Measurements from ENCODE around the gene ZNF169. TPM values are rescaled to one million over a fixed set of nuclear protein-coding genes. Genes with fewer than 3 reads are reported as not detected.

The ZNF169 gene
- total and polyA plus RNA-seq, 2 experiments from 2014 or later, result 3.1 to 7.9 TPM

- ATAC-seq (no peak), DNase-seq (ENCODE audit: low spot score) (no peak)
- H3K9me3 Mint-ChIP-seq, result peaks cover 5% of the 10 kb centered on the region
- no peak for TF ChIP-seq CTCF (conservative IDR thresholded peaks at IDR 0.05; ENCODE audit: low read depth in 2 of 2)
- TF ChIP-seq REST (IDR thresholded peaks at IDR 0.05; ENCODE audit: unreplicated experiment), result no peak
- no peak for TF ChIP-seq ZNF114 (CRISPR knock-in tag; IDR thresholded peaks at IDR 0.05)
- no peak for TF ChIP-seq ZNF331 (CRISPR knock-in tag; IDR thresholded peaks at IDR 0.05; ENCODE audit: low read depth)
- H3K9me2 ChIP-seq (ENCODE audit: insufficient read depth), result no peaks in the 10 kb centered on the region
- peaks cover 5% of the 10 kb centered on the region for H3K36me3 ChIP-seq (ENCODE audit: insufficient read depth)
- no peaks in the 10 kb centered on the region for H4K20me1 ChIP-seq (replicated peaks; ENCODE audit: insufficient read depth)
- H3K4me3 ChIP-seq, result no peak overlapping the region
- H3K27me3 ChIP-seq (ENCODE audit: insufficient read depth), result no peaks in the 10 kb centered on the region
- H3F3A ChIP-seq (replicated peaks; ENCODE audit: low read depth), result no peaks in the 10 kb centered on the region
- no peak overlapping the region for H3K27ac ChIP-seq (ENCODE audit: low read depth)
- H3K4me3 Mint-ChIP-seq, result no peak overlapping the region
- no peak overlapping the region for H2AFZ ChIP-seq
- no peaks in the 10 kb centered on the region for H3K4me1 Mint-ChIP-seq
- peaks cover 38% of the 10 kb centered on the region for H3K36me3 Mint-ChIP-seq (ENCODE audit: low read depth)
- H3K4me1 ChIP-seq (ENCODE audit: insufficient read depth), result no peaks in the 10 kb centered on the region; the same call in 1 of the 2 replicates
- no peak overlapping the region for H3K4me2 ChIP-seq
- H3K27me3 Mint-ChIP-seq (ENCODE audit: insufficient read depth, low read depth, poor library complexity), result peaks cover 1% of the 10 kb centered on the region
- no peak overlapping the region for H3K27ac Mint-ChIP-seq
- H3K79me2 ChIP-seq (replicated peaks; ENCODE audit: insufficient read depth), result no peaks in the 10 kb centered on the region
These were observed 30.6 kb downstream of the ZNF169 start for GRCh38 chr9:94289691-94290090.

- no peaks in the 10 kb centered on the region for H3K79me2 ChIP-seq (replicated peaks; ENCODE audit: insufficient read depth)
- H3K27me3 Mint-ChIP-seq (ENCODE audit: insufficient read depth, low read depth, poor library complexity), result no peaks in the 10 kb centered on the region
- H3K4me2 ChIP-seq, result no peak overlapping the region
- H3K27ac ChIP-seq (ENCODE audit: low read depth), result no peak overlapping the region
- no peak overlapping the region for H3K27ac Mint-ChIP-seq
- ATAC-seq, result no peak
- H3K9me2 ChIP-seq (ENCODE audit: insufficient read depth), result peaks cover 7% of the 10 kb centered on the region; the same call in 1 of the 2 replicates
- no peaks in the 10 kb centered on the region; the same call in 1 of the 2 replicates for H3K4me1 ChIP-seq (ENCODE audit: insufficient read depth)
- H3K9me3 Mint-ChIP-seq, result no peaks in the 10 kb centered on the region
- H3K36me3 ChIP-seq (ENCODE audit: insufficient read depth), result no peaks in the 10 kb centered on the region
- no peak overlapping the region for H3K4me3 ChIP-seq
- no peaks in the 10 kb centered on the region for H3F3A ChIP-seq (replicated peaks; ENCODE audit: low read depth)
- no peaks in the 10 kb centered on the region for H3K27me3 ChIP-seq (ENCODE audit: insufficient read depth)
- DNase-seq (ENCODE audit: low spot score), result no peak
- H3K36me3 Mint-ChIP-seq (ENCODE audit: low read depth), result peaks cover 11% of the 10 kb centered on the region
- no peak overlapping the region for H3K4me3 Mint-ChIP-seq
- H4K20me1 ChIP-seq (replicated peaks; ENCODE audit: insufficient read depth), result no peaks in the 10 kb centered on the region
- no peak overlapping the region for H2AFZ ChIP-seq
- H3K4me1 Mint-ChIP-seq, result peaks cover 3% of the 10 kb centered on the region; the same call in 1 of the 3 replicates
- no peak for TF ChIP-seq JUNB (IDR thresholded peaks at IDR 0.05; ENCODE audit: unreplicated experiment)
- no peak for TF ChIP-seq EZH2phosphoT487 (IDR thresholded peaks at IDR 0.05; ENCODE audit: unreplicated experiment)
- TF ChIP-seq EZH2 (IDR thresholded peaks at IDR 0.05; ENCODE audit: low read depth, unreplicated experiment), result no peak
- TF ChIP-seq ZNF331 (CRISPR knock-in tag; IDR thresholded peaks at IDR 0.05; ENCODE audit: low read depth), result no peak
- no peak for TF ChIP-seq CTCF (conservative IDR thresholded peaks at IDR 0.05; ENCODE audit: low read depth in 2 of 2)
- TF ChIP-seq STAT1 (IDR thresholded peaks at IDR 0.05; ENCODE audit: unreplicated experiment), result no peak
- no peak for TF ChIP-seq POLR2AphosphoS5 (IDR thresholded peaks at IDR 0.05; ENCODE audit: low read depth)
- no peak for TF ChIP-seq ZNF114 (CRISPR knock-in tag; IDR thresholded peaks at IDR 0.05)
- TF ChIP-seq REST (IDR thresholded peaks at IDR 0.05; ENCODE audit: unreplicated experiment), result no peak
These were observed 40.0 kb downstream of the ZNF169 start for GRCh38 chr9:94298949-94299599.
